Peyer's patch (tissue), 4 donors: ENCODE results near the gene NFS1.

Experiments
- POLR2A ChIP-seq, 2 donors: fragments of 450-650 bp; IDR thresholded peaks; one replicate each; pipeline ENCODE4 v1.5.1; 2017; ENCODE audit warnings: antibody characterized with exemption in 2 of 2, mild to moderate bottlenecking in 2 of 2, moderate library complexity in 2 of 2
- TF ChIP-seq, protein P1 (sequence below), 6 experiments: fragments of 450-650 bp in 4 of 6; fragments of 200-600 bp in 2 of 6; sonication (generic) in 1 of 6; IDR thresholded peaks; one replicate each; pipeline ENCODE4 v1.5.1; 2017 to 2019; ENCODE audit warnings: antibody characterized with exemption in 6 of 6, mild to moderate bottlenecking in 3 of 6, moderate library complexity in 1 of 6

DNA sequence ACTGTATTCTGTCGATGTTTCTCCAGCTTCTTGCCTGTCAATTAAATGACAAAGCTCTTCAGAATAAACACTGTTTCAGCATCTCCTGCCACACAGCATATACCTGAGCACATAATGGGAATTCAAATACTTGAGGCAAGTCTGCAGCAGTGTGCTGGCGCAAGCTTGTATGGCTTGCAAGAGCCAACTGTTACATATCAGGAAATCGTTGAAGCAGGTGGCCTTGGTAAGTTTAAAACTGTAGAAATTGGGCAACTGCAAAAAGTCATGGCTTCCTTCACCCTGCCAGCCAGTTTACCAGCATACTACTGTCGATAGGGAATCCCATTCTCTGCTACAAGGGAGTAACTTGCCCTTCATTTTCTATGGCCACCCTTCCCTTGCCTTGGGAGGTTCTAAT lies 57.4 kb downstream of the NFS1 start:
- TF ChIP-seq, protein P1, sequence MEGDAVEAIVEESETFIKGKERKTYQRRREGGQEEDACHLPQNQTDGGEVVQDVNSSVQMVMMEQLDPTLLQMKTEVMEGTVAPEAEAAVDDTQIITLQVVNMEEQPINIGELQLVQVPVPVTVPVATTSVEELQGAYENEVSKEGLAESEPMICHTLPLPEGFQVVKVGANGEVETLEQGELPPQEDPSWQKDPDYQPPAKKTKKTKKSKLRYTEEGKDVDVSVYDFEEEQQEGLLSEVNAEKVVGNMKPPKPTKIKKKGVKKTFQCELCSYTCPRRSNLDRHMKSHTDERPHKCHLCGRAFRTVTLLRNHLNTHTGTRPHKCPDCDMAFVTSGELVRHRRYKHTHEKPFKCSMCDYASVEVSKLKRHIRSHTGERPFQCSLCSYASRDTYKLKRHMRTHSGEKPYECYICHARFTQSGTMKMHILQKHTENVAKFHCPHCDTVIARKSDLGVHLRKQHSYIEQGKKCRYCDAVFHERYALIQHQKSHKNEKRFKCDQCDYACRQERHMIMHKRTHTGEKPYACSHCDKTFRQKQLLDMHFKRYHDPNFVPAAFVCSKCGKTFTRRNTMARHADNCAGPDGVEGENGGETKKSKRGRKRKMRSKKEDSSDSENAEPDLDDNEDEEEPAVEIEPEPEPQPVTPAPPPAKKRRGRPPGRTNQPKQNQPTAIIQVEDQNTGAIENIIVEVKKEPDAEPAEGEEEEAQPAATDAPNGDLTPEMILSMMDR (IDR thresholded peaks at IDR 0.05) = no peak
- TF ChIP-seq POLR2A (IDR thresholded peaks at IDR 0.05) = no peak
